GM23338 (cell line): ENCODE measurements around the gene MAPT. TPM values are rescaled to one million over a fixed set of nuclear protein-coding genes. Genes with fewer than 3 reads are reported as not detected.

Experiments used
- ATAC-seq: fragments of 200-7000 bp; cut with Tn5 transposase; 3 replicates; pipeline ENCODE4 v1.9.1; 2020
- DNase-seq: peaks from one replicate; pipeline ENCODE4 v3.0.0-alpha.2; 2015; ENCODE audit warnings: low spot score
- H2AFZ ChIP-seq: fragments of 200-600 bp; sonication (generic); 2 replicates; pipeline ENCODE4 v1.8.0; 2016; ENCODE audit warnings: antibody characterized with exemption, mild to moderate bottlenecking, moderate library complexity
- H3F3A ChIP-seq: fragments of 200-600 bp; sonication (generic); replicated peaks from 2 replicates; pipeline ENCODE4 v1.8.0; 2017; ENCODE audit warnings: antibody characterized with exemption, mixed run types, low read depth
- H3K27ac ChIP-seq: fragments of 200-600 bp; sonication (generic); 2 replicates; pipeline ENCODE4 v1.6.1; 2016; ENCODE audit warnings: low read depth
- H3K27me3 ChIP-seq: fragments of 200-600 bp; sonication (generic); 2 replicates; pipeline ENCODE4 v1.8.0; 2016; ENCODE audit warnings: mild to moderate bottlenecking, mixed run types, moderate library complexity; ENCODE audit not compliant: insufficient read depth
- H3K36me3 ChIP-seq: fragments of 200-600 bp; sonication (generic); 2 replicates; pipeline ENCODE4 v1.8.0; 2016; ENCODE audit warnings: mild to moderate bottlenecking; ENCODE audit not compliant: insufficient read depth
- H3K4me1 ChIP-seq: fragments of 200-600 bp; sonication (generic); 2 replicates; pipeline ENCODE4 v1.8.0; 2016; ENCODE audit warnings: mild to moderate bottlenecking, moderate library complexity; ENCODE audit not compliant: insufficient read depth
- H3K4me2 ChIP-seq: fragments of 200-600 bp; sonication (generic); 2 replicates; pipeline ENCODE4 v1.7.1; 2017; ENCODE audit warnings: mixed run types
- H3K4me3 ChIP-seq: fragments of 200-600 bp; sonication (generic); 2 replicates; pipeline ENCODE4 v1.6.1; 2016; ENCODE audit warnings: mixed run types
- H3K79me2 ChIP-seq: fragments of 200-600 bp; sonication (generic); replicated peaks from 2 replicates; pipeline ENCODE4 v1.8.0; 2017; ENCODE audit warnings: mild to moderate bottlenecking; ENCODE audit not compliant: insufficient read depth
- H3K9me2 ChIP-seq: fragments of 200-600 bp; sonication (generic); 2 replicates; pipeline ENCODE4 v1.8.0; 2017; ENCODE audit not compliant: insufficient read depth
- H4K20me1 ChIP-seq: fragments of 200-600 bp; sonication (generic); replicated peaks from 2 replicates; pipeline ENCODE4 v1.8.0; 2017; ENCODE audit warnings: mild to moderate bottlenecking; ENCODE audit not compliant: insufficient read depth
- H3K27ac Mint-ChIP-seq: 2 replicates; pipeline ENCODE4 v1.8.0; 2020; ENCODE audit warnings: inconsistent platforms, mild to moderate bottlenecking, moderate library complexity, mixed read lengths
- H3K27me3 Mint-ChIP-seq: 3 replicates; pipeline ENCODE4 v1.8.0; 2022; ENCODE audit warnings: low read depth, mild to moderate bottlenecking, moderate library complexity, mixed read lengths, inconsistent platforms; ENCODE audit not compliant: insufficient read depth, poor library complexity
- H3K36me3 Mint-ChIP-seq: 3 replicates; pipeline ENCODE4 v1.8.0; 2021; ENCODE audit warnings: low read depth, mild to moderate bottlenecking, inconsistent platforms, moderate library complexity, mixed read lengths
- H3K4me1 Mint-ChIP-seq: 3 replicates; pipeline ENCODE4 v1.8.0; 2020; ENCODE audit warnings: mild to moderate bottlenecking, inconsistent platforms, mixed read lengths
- H3K4me3 Mint-ChIP-seq: 3 replicates; pipeline ENCODE4 v1.8.0; 2021; ENCODE audit warnings: moderate library complexity, mild to moderate bottlenecking, inconsistent platforms, mixed read lengths
- H3K9me3 Mint-ChIP-seq: 3 replicates; pipeline ENCODE4 v1.8.0; 2020; ENCODE audit warnings: moderate library complexity, mild to moderate bottlenecking, inconsistent platforms, mixed read lengths
- CREB1 ChIP-seq: fragments of 250-450 bp; sonication (Bioruptor Pico); IDR thresholded peaks from 2 replicates; pipeline ENCODE4 v1.5.0; 2020; ENCODE audit warnings: low read depth, mild to moderate bottlenecking, moderate library complexity
- NANOG ChIP-seq: IDR thresholded peaks from 2 replicates; pipeline ENCODE4 v1.6.1; 2016; ENCODE audit warnings: antibody characterized with exemption, borderline replicate concordance
- STAT1 ChIP-seq: IDR thresholded peaks from one replicate; pipeline ENCODE4 v1.6.1; 2016; ENCODE audit warnings: antibody characterized with exemption; ENCODE audit not compliant: unreplicated experiment
- polyA plus RNA-seq: library from polyadenylated mRNA; unstranded; fragments of >200 nt; fragmentation: Nextera tagmentation; extraction: Ambion mirVana; gene quantifications from 2 replicates; pipeline ENCODE4 v1.2.1, GENCODE V29; 2016
- total RNA-seq: library from RNA; depleted of rRNA; stranded (reverse); fragments of >200 nt; shearing (Covaris generic); gene quantifications from 2 replicates; pipeline ENCODE4 v1.2.3, GENCODE V29; 2014
- TF ChIP-seq, protein P1 (sequence below): IDR thresholded peaks from one replicate; pipeline ENCODE4 v1.6.1; 2018; ENCODE audit warnings: antibody characterized with exemption; ENCODE audit not compliant: unreplicated experiment
- TF ChIP-seq, protein P2 (sequence below): IDR thresholded peaks from 2 replicates; pipeline ENCODE4 v1.6.1; 2016; ENCODE audit warnings: antibody characterized with exemption

Gene MAPT
- total and polyA plus RNA-seq, 2 experiments from 2014 or later: 1.1 to 2.1 TPM

DNA sequence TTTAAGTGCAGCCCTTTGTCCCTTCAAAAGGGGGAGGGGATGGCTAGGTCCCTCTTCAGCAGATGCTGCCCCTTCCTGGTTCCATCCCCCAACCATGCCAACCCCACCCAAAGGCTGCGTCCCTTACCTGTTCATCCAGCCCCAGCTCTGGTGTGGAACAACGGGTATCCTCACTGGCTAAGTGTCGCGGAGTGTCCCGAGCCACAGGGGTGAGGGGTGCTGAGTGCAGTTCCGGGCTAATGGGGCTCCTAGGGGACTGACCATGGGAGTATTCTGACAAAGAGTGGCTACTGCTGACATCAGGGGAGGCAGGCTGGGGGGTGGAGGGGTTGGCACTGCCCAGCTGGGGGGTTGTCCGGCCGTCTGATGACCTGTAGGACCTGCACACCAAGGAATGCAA, 137.6 kb downstream of the MAPT start (continued):
- TF ChIP-seq, protein P1, sequence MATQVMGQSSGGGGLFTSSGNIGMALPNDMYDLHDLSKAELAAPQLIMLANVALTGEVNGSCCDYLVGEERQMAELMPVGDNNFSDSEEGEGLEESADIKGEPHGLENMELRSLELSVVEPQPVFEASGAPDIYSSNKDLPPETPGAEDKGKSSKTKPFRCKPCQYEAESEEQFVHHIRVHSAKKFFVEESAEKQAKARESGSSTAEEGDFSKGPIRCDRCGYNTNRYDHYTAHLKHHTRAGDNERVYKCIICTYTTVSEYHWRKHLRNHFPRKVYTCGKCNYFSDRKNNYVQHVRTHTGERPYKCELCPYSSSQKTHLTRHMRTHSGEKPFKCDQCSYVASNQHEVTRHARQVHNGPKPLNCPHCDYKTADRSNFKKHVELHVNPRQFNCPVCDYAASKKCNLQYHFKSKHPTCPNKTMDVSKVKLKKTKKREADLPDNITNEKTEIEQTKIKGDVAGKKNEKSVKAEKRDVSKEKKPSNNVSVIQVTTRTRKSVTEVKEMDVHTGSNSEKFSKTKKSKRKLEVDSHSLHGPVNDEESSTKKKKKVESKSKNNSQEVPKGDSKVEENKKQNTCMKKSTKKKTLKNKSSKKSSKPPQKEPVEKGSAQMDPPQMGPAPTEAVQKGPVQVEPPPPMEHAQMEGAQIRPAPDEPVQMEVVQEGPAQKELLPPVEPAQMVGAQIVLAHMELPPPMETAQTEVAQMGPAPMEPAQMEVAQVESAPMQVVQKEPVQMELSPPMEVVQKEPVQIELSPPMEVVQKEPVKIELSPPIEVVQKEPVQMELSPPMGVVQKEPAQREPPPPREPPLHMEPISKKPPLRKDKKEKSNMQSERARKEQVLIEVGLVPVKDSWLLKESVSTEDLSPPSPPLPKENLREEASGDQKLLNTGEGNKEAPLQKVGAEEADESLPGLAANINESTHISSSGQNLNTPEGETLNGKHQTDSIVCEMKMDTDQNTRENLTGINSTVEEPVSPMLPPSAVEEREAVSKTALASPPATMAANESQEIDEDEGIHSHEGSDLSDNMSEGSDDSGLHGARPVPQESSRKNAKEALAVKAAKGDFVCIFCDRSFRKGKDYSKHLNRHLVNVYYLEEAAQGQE: no peak

DNA sequence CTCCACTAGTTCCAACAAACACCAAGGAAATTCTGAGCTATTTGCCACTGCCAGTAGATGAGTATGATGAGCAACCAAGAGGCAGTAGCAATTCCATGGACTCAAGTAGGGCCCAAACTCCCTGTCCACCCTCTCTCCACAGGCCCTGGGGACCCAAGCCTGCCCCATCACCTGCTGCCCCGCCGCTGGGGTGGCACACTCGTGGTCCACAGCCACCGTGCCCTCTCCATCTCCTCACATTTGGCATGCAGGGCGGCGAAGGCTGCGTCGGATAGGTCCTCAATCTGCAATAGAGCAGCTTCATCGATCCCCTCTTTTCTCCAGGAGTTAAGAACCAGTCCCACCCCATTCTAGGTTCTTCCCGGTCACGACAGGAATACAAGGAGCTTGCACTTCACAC, 138.6 kb downstream of the MAPT start:
- no peak for TF ChIP-seq STAT1
- TF ChIP-seq, protein P1: no peak
- no peak for TF ChIP-seq NANOG
- TF ChIP-seq CREB1 (CRISPR knock-in tag): no peak
- no peak overlapping the region for H3K4me3 Mint-ChIP-seq
- Histone ChIP-seq H3K27ac (no peak overlapping the region), H3K79me2 (no peaks in the 10 kb centered on the region), H3F3A (peaks cover 18% of the 10 kb centered on the region; the same call in 1 of the 2 replicates), H3K4me1 (peaks cover 20% of the 10 kb centered on the region), H3K9me2 (no peaks in the 10 kb centered on the region), H3K36me3 (peaks cover 48% of the 10 kb centered on the region), H4K20me1 (peaks cover 12% of the 10 kb centered on the region), H3K4me3 (no peak overlapping the region), H3K27me3 (no peaks in the 10 kb centered on the region), H3K4me2 (no peak overlapping the region), H2AFZ (no peak overlapping the region)
- DNase-seq (no peak), ATAC-seq (no peak)
- peaks cover 85% of the 10 kb centered on the region for H3K36me3 Mint-ChIP-seq
- peaks cover 23% of the 10 kb centered on the region for H3K4me1 Mint-ChIP-seq
- H3K27ac Mint-ChIP-seq: no peak overlapping the region
- H3K9me3 Mint-ChIP-seq: no peaks in the 10 kb centered on the region
- H3K27me3 Mint-ChIP-seq: peaks cover 13% of the 10 kb centered on the region

DNA sequence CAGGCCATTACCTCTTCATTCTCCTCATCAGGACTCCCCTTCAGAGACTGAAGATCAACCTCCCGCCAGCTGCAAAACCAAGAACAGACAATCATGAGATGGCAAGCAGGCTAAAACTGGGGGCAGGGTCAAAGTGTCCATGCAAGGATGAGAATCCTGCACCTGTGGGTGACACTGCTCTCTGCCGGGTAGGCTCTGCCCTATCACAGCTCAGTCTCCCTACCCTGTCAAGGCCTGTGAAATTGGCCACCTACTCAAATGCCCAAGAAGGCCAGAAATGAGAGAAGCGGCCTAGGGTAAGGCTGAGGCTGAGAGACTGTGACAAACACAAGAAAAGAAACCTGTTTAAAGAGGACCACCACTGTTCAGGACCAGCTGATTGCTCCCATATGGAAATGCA, 139.0 kb downstream of the MAPT start:
- H3F3A ChIP-seq: peaks cover 18% of the 10 kb centered on the region; the same call in 1 of the 2 replicates
- no peak overlapping the region for H2AFZ ChIP-seq
- Mint-ChIP-seq H3K4me1 (peaks cover 19% of the 10 kb centered on the region), H3K27ac (no peak overlapping the region), H3K9me3 (no peaks in the 10 kb centered on the region), H3K36me3 (peaks cover 90% of the 10 kb centered on the region), H3K27me3 (peaks cover 10% of the 10 kb centered on the region), H3K4me3 (no peak overlapping the region)
- no peaks in the 10 kb centered on the region for H3K27me3 ChIP-seq
- no peak for ATAC-seq
- no peak overlapping the region for H3K4me2 ChIP-seq
- H3K9me2 ChIP-seq: no peaks in the 10 kb centered on the region
- no peak for DNase-seq
- H3K4me1 ChIP-seq: peaks cover 15% of the 10 kb centered on the region
- H3K36me3 ChIP-seq: peaks cover 53% of the 10 kb centered on the region
- H4K20me1 ChIP-seq: peaks cover 16% of the 10 kb centered on the region
- no peak overlapping the region for H3K27ac ChIP-seq
- H3K79me2 ChIP-seq: no peaks in the 10 kb centered on the region
- H3K4me3 ChIP-seq: no peak overlapping the region
- TF ChIP-seq, protein P2, sequence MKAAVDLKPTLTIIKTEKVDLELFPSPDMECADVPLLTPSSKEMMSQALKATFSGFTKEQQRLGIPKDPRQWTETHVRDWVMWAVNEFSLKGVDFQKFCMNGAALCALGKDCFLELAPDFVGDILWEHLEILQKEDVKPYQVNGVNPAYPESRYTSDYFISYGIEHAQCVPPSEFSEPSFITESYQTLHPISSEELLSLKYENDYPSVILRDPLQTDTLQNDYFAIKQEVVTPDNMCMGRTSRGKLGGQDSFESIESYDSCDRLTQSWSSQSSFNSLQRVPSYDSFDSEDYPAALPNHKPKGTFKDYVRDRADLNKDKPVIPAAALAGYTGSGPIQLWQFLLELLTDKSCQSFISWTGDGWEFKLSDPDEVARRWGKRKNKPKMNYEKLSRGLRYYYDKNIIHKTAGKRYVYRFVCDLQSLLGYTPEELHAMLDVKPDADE: no peak
- TF ChIP-seq STAT1: no peak
